CD4-positive, alpha-beta T cell treated with Interleukin-21 for 1 hour (primary cell): ENCODE data around the gene ASB18.
"Not testable (repeated sequence)": the region's sequence is repeated elsewhere in the genome, so short reads cannot be mapped to it uniquely, and the experiment has no call there.

Source experiments
- DNase-seq: peaks from one replicate; pipeline ENCODE4 v3.0.0-alpha.2; 2020

ASB18 gene, protein sequence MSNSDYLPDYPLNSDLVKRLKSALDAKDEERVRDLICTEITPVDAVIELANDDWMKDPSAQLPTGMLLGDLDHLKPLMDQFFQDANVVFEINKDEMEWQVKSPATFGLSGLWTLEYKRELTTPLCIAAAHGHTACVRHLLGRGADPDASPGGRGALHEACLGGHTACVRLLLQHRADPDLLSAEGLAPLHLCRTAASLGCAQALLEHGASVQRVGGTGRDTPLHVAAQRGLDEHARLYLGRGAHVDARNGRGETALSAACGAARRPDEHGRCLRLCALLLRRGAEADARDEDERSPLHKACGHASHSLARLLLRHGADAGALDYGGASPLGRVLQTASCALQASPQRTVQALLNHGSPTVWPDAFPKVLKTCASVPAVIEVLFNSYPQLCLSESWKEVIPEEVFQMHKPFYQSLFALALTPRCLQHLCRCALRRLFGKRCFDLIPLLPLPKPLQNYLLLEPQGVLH

GRCh38 chr2:236264256-236264655 is at the start of gene ASB18:
TSS of gene ASB18 (minus strand) at chr2:236264406. CDS start at chr2:236264345, 61 bp downstream.
- DNase-seq: no peak

GRCh38 chr2:236311286-236311685 is 47.1 kb upstream of the ASB18 start:
- DNase-seq: no peak

DNA sequence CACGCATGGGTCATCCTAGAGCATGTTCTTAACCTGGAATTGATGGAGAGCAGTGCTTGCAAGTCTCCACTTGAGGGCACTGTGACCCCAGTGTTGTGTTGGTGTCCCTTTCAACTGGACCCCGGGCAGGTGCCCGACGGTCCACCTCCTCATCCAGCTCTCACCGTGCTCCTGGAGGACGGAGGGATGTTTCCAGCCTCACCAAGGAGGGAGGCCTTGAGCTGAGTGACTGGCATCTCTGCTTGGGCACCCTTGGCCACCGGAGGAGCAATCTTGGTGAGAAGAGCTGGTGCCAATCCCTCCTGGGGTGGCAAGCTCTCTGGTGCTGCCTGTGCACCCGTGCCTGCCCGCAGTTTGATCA is 45.4 kb upstream of the ASB18 start:
- no peak for DNase-seq

DNA sequence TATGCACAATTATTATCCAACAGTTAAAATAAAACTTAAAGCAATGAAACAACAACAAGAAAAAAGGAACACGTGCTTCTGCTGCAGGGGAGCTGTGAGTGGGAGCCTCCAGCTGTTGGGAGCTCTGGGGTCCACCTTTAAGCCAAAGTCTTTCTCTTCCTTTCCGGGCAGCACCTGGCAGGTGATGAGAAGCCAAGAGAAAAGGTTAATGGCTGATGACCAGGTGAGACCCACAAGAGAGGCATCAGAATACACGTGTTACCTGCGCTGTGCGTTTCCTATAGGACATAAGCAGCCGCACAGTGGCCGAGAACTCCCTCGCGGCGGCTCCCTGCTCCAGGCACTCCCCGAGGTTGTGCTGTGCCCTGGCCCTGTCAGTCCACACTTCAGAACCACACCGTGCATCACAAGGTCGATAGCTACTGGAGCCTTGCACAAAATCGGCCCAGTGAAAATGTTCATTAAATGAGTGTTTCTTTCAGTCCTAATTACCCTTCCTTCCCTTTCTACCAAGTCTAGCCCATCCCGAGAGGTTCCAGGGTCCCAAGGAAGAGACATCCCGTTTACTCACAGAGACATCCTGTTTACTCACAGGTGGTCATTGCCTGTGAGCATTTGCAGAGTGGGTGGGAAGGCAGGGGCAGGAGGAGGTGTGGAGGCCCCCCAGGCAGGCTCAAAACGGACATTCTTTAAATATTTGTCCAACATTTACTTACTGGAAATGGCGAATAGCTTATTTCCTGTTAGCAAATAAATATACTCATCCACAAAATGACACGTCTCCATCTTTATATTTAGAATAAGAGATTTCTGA is 44.9 kb upstream of the ASB18 start:
- no peak for DNase-seq

DNA sequence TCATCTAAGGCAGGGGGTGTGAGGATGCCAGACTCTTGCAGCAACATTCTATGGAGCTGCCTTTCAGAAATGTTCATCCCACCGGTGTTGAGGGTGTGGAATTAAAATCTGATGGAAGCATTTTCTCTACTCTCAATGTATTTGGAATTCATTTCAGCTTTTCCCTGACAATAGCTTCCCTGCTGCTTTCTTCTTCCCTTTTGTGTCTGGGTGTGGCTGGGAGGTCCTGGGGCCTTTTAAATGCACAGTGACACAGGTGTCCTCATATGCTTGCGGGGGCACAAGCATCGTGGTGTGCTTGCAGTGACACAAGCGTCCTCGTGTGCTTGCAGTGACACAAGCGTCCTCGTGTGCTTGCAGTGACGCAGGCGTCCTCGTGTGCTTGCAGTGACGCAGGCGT is 43.4 kb upstream of the ASB18 start:
- no peak for DNase-seq

DNA sequence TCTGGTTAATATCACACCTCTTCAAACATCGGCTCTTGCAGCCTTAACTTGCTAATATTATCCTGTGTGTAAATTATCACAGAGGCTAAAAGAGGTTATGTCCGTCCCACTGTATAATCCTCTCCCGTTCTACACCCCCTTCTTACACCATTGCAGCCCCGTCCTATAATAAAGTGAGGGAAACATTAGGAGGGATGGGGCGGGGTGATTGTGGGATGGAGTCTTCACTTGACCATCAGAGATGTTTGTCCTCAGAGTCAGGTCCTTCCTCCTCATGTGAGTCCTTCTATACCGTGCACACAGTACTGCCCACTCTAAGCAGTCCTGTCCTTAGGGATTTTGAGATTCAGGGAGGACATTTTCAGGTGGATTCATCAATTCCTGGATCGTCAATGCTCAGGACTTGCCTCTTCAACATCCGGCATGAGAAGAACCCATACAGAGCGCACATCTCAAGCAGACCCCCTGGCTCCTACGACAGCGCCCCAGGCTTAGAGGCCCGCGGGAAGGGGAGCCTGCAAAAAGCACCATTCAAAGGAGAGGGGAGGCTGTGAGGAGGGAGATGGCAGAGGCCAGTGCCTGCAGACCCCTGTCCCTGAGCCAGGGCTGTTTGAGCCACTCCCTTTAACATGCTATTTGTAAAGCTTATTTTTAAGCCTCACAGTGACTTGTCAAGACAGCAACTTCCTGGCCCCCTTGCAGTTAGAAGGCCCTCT is 42.8 kb upstream of the ASB18 start:
- no peak for DNase-seq

- no peak for DNase-seq
Measured at GRCh38 chr2:236305964-236306605, 41.9 kb upstream of the ASB18 start.

- DNase-seq: no peak
Measured at GRCh38 chr2:236305531-236305930, 41.3 kb upstream of the ASB18 start.

GRCh38 chr2:236303935-236304334 is 39.7 kb upstream of the ASB18 start:
- DNase-seq: no peak

DNA sequence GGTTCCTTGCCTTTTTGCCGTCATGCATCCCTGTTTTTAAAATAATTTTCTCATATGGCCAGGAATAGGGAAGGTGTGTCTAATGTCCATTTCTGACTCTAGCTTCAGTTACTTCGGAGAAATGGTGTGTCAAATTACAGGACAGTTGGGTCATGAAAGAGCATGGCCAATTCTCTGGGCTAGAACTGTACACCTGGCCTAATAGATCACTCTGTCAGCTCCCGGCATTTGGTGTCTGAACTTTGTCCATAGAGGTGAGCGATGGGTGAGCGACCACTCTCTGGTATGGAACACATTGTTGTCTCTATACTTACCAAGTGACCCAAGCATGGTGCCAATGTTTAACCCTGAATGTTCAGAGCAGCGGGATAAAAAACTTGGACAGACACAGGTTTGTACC is 38.3 kb upstream of the ASB18 start:
- DNase-seq: no peak

DNA sequence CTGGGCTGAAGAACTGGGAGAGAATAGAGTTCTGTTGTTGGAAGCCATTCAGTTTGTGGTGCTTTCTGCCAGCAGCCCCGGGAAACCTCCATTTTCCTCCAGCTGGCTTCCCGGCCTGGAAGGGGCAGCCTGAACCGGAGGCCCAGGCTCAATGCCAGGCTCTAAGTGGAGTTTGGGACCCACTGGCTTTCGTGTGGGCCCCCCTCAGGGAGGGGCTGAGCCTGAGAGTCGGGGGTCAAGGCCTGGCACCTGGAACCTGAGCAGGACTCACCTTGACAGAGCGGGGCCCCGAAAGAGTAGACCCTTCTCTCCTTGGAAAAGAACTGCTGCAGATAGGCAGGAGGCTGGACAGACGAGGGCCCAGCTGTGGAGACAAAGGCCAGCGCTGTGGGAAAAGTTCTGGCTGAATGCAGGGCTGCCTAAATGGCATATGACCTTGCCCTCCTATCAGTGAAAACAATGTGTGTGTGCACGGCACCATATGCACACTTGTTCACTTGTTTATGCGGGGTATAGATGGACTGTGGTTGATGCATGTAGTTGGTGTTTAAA is 34.8 kb upstream of the ASB18 start:
- DNase-seq: no peak

DNA sequence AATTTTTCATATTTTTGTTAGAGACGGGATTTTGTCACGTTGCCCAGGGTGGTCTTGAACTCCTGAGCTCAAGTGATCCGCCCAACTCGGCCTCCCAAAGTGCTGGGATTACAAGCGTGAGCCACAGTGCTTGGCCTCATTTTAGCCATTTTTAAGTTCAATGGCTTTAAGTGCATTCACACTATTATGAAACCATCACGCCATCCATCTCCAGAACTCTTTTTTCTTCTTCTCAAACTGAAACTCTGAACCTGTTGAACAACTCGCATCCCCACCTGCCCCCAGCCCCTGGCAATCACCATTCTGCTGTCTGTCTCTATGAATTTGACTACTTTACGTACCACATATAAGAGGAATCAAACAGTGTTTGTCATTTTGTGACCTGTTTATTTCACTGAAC is 31.3 kb upstream of the ASB18 start:
- DNase-seq: no peak

GRCh38 chr2:236294647-236295046 is 30.4 kb upstream of the ASB18 start:
- no peak for DNase-seq

DNA sequence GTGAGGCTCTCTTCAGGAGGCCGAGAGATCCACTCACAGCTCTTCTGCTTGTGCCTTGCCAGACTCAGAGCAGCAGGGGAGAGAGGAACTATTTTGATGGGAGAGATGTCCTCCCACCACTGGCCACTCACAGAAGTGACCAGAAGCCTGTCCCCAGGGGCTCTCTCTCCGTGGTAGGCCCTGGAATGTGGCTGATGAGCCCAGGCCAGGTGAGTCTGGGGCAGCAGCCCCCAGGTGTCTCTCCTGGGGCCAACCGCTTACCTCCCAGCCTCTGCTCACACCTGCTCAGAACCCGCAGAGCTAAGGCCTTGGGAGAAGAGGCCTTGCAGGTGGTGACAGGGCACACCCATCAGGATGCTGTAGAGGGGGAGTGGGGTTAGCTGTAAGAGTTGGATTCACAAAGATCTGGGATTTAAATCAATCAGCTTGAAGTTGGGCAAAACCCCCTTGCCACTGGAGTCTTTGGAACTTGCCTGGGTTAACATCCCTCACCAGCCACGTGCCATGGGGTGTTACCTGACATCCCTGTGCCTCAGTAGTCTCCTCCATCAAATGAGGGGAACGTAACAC is 29.1 kb upstream of the ASB18 start:
- no peak for DNase-seq

DNA sequence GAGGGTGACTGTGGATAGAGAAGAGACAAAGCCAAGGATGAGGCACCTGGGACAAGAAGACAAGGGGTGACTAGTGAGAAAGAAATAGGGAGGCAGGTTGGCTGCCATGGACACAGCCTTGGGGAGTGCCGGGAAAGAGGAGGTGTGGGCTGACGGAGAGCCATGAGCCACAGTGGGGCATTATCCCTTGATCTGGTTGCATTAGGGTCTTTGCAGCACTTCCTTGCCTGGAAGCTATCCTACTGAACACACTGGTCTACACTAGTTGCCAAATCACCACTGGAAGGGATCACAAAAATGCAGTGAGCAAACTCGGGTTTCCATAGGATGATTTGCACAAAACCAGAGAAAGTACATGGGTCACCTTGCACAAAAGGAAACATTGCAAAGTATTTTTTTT is 27.7 kb upstream of the ASB18 start:
- DNase-seq: no peak

DNA sequence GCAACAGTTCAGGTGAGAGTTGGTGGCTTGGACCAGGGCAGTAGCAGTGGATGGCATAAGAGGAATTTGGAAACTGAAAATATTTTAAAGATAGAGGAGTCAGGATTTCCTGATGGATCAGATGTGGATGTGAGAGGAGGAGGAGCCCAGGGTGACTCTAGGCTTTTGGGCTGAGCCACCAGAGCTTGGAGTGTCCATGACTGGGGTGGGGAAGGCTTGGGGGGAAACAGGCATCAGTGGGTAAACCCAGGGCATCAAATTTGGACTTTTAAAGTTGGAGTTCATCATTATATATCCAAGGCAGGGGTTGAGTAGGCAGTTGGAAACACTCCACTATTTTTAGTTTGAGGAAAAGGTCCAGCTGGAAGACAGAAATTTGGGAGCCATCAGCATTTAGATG is 27.3 kb upstream of the ASB18 start:
- no peak for DNase-seq

DNA sequence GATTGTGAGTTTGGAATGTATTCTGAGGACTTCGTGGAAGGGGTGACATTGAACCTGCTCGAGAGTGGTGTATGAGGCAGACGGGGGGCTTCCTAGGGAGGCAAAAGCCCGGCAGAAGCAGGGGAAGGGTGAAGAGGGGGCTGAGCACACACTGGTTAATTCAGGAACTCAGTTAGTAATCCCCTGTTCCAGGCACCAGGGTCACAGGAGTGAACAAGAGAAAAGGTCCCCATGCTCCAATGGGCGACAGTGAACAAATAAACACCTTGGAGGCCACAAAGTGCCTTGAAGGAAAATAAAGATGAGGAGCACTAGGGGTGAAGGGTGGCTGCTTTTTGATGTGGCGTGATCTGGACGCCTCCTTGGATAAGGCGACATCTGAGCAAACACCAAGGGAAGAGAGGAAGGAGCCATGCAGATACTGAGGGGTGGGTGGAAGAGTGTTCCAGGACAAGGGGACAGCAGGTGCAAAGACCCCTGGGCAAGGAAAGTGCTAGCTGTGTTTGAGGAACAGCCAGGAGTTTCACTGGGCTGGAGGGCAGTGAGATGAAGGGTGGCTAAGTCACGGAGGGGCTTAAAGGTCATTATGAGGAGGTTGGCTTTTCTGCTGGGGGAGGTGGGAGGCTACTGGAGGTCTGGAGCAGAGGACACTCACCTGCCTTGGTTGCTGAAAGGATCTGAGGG is 26.7 kb upstream of the ASB18 start:
- no peak for DNase-seq

DNA sequence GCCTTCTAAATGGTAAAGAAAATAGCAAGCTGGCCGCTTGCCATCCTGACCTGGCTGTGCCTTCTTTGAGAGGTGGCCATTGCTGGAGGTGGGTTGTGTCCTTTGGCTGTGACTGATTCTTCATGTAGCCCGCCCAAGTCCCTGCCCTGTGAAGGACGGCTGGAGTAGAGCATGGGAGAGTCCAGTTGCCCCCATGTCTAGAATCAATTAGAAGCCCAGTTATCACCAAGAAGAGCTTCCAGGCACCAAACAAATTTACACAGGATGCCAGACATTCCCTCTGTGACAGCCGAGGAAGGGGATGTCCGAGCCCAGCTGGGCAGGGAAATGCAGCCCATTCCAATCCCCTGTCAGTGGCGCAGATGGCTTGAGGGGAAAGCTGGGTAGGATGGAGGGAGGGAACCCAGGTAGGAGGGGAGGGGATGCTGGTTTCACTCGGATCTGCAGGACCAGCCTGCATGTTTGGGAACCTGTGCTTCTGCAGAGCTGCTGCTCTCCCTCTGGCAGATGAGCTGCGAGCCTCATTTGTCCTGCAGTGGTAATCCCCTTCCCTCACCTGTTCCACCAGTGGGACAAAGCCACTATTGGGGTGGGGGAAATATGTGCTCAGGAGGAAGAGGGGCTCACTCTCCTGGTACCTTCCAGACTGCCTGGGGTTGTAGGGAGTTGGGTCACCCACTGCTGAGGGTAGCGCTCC is 25.7 kb upstream of the ASB18 start:
- DNase-seq: no peak

GRCh38 chr2:236288373-236288772 is 24.2 kb upstream of the ASB18 start:
- DNase-seq: not testable (repeated sequence)

DNA sequence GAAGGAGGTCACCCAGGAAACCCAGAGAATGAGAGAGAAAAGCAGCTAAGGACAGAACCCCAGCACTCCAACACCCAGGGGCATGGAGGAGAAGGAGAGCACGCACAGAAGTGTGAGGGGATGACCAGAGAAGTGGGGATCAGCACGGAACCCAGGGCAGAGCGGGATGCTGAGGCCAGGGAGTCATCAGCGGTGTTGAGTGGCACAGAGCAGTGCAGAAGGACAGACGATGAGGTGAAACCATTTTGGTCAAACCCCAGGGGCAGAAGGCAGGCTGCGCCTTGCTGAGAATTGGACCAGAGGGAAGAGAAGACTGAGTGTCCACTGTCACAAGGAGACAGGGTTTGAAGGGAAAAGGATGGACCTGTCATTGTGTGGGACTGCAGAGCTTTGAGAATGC is 23.4 kb upstream of the ASB18 start:
- no peak for DNase-seq
